HEK293 (cell line): Measurements from ENCODE around the gene MTERF4.

ENCODE experiments used
- CTCF ChIA-PET: fragments of 350-600 bp; formaldehyde crosslinking; extraction: SDS; loops from one replicate; lab custom pipeline; 2021; ENCODE audit warnings: antibody characterized with exemption; lab: Yijun Ruan, JAX
- POLR2A ChIA-PET: fragments of 300-600 bp; formaldehyde crosslinking; extraction: SDS; loops from one replicate; lab custom pipeline; 2020; ENCODE audit warnings: antibody characterized with exemption, inconsistent platforms; lab: Yijun Ruan, JAX
- H3K27ac ChIP-seq: fragments of 200-500 bp; sonication (Bioruptor generic); 2 replicates; pipeline ENCODE4 v1.5.1; 2014; ENCODE audit warnings: low read depth, low read length, control low read depth, inconsistent platforms; ENCODE audit errors: extremely low read depth
- H3K36me3 ChIP-seq, 2 experiments: fragments of 200-500 bp in 1 of 2; sonication (Bioruptor generic) in 1 of 2; 1 replicate in 1 of 2; 2 replicates in 1 of 2; pipeline ENCODE4 v1.5.1; 2014 to 2017; ENCODE audit warnings: inconsistent platforms in 2 of 2, low read length in 2 of 2; ENCODE audit not compliant: control insufficient read depth in 2 of 2, insufficient read depth in 1 of 2
- H3K4me1 ChIP-seq: fragments of 200-500 bp; sonication (Bioruptor generic); 2 replicates; pipeline ENCODE4 v1.5.1; 2014; ENCODE audit warnings: mild to moderate bottlenecking, low read length, inconsistent platforms; ENCODE audit not compliant: control insufficient read depth, insufficient read depth
- H3K4me3 ChIP-seq: 2 replicates; pipeline ENCODE4 v1.5.1; 2011; ENCODE audit warnings: low read depth, mild to moderate bottlenecking, control low read depth, low read length, moderate library complexity
- H3K9me3 ChIP-seq: fragments of 200-500 bp; sonication (Bioruptor generic); 2 replicates; pipeline ENCODE4 v1.5.1; 2014; ENCODE audit warnings: low read depth, low read length, inconsistent platforms; ENCODE audit not compliant: control insufficient read depth, insufficient read depth
- FEZF1 ChIP-seq: fragments of 450-650 bp; formaldehyde crosslinking; IDR thresholded peaks from 2 replicates; pipeline ENCODE4 v1.5.1; 2016; ENCODE audit warnings: missing biosample characterization, missing genetic modification characterization
- SALL2 ChIP-seq: fragments of 450-650 bp; formaldehyde crosslinking; IDR thresholded peaks from 2 replicates; pipeline ENCODE4 v1.5.0; 2017; ENCODE audit warnings: missing biosample characterization, mild to moderate bottlenecking, missing genetic modification characterization, borderline replicate concordance
- SETDB1 ChIP-seq: IDR thresholded peaks from one replicate; pipeline ENCODE4 v1.6.1; 2017; ENCODE audit warnings: mild to moderate bottlenecking, low read length, moderate library complexity, mixed read lengths; ENCODE audit not compliant: insufficient read length
- TRIM28 ChIP-seq: IDR thresholded peaks from 2 replicates; pipeline ENCODE4 v1.6.1; 2011; ENCODE audit warnings: low read length, control low read depth, borderline replicate concordance
- ZBTB20 ChIP-seq: fragments of 450-650 bp; formaldehyde crosslinking; IDR thresholded peaks from 2 replicates; pipeline ENCODE4 v1.5.1; 2016; ENCODE audit warnings: missing biosample characterization, missing genetic modification characterization
- ZBTB21 ChIP-seq: fragments of 450-650 bp; formaldehyde crosslinking; IDR thresholded peaks from 2 replicates; pipeline ENCODE4 v1.5.1; 2017; ENCODE audit warnings: missing biosample characterization, missing genetic modification characterization
- ZBTB48 ChIP-seq: fragments of 450-650 bp; formaldehyde crosslinking; IDR thresholded peaks from 2 replicates; pipeline ENCODE4 v1.5.1; 2016; ENCODE audit warnings: missing biosample characterization, missing genetic modification characterization
- ZFP41 ChIP-seq: fragments of 450-650 bp; formaldehyde crosslinking; IDR thresholded peaks from 2 replicates; pipeline ENCODE4 v1.5.1; 2016; ENCODE audit warnings: missing biosample characterization, missing genetic modification characterization, borderline replicate concordance
- ZNF133 ChIP-seq: fragments of 450-650 bp; formaldehyde crosslinking; IDR thresholded peaks from 2 replicates; pipeline ENCODE4 v1.5.1; 2016; ENCODE audit warnings: missing biosample characterization, missing genetic modification characterization
- ZNF138 ChIP-seq: fragments of 450-650 bp; formaldehyde crosslinking; IDR thresholded peaks from 2 replicates; pipeline ENCODE4 v1.5.1; 2016; ENCODE audit warnings: missing biosample characterization, missing genetic modification characterization, borderline replicate concordance
- ZNF23 ChIP-seq: fragments of 450-650 bp; formaldehyde crosslinking; IDR thresholded peaks from 2 replicates; pipeline ENCODE4 v1.5.1; 2016; ENCODE audit warnings: missing biosample characterization, missing genetic modification characterization, borderline replicate concordance
- ZNF26 ChIP-seq: fragments of 450-650 bp; formaldehyde crosslinking; IDR thresholded peaks from 2 replicates; pipeline ENCODE4 v1.5.1; 2016; ENCODE audit warnings: missing biosample characterization, missing genetic modification characterization
- ZNF354C ChIP-seq: fragments of 450-650 bp; formaldehyde crosslinking; IDR thresholded peaks from 2 replicates; pipeline ENCODE4 v1.5.1; 2016; ENCODE audit warnings: missing biosample characterization, missing genetic modification characterization, low read depth, borderline replicate concordance
- ZNF391 ChIP-seq: fragments of 450-650 bp; formaldehyde crosslinking; IDR thresholded peaks from 2 replicates; pipeline ENCODE4 v1.5.1; 2016; ENCODE audit warnings: low read depth, missing biosample characterization, missing genetic modification characterization, borderline replicate concordance
- ZNF48 ChIP-seq: fragments of 450-650 bp; formaldehyde crosslinking; IDR thresholded peaks from 2 replicates; pipeline ENCODE4 v1.5.1; 2016; ENCODE audit warnings: missing biosample characterization, missing genetic modification characterization
- ZNF514 ChIP-seq: fragments of 450-650 bp; formaldehyde crosslinking; IDR thresholded peaks from 2 replicates; pipeline ENCODE4 v1.5.1; 2016; ENCODE audit warnings: missing biosample characterization, missing genetic modification characterization
- ZNF529 ChIP-seq: fragments of 450-650 bp; formaldehyde crosslinking; IDR thresholded peaks from 2 replicates; pipeline ENCODE4 v1.5.1; 2017; ENCODE audit warnings: missing genetic modification characterization, missing biosample characterization; ENCODE audit not compliant: insufficient replicate concordance
- ZNF544 ChIP-seq: fragments of 450-650 bp; formaldehyde crosslinking; IDR thresholded peaks from 2 replicates; pipeline ENCODE4 v1.5.0; 2017; ENCODE audit warnings: missing biosample characterization, missing genetic modification characterization
- ZNF560 ChIP-seq: fragments of 450-650 bp; formaldehyde crosslinking; IDR thresholded peaks from 2 replicates; pipeline ENCODE4 v1.5.1; 2017; ENCODE audit warnings: missing biosample characterization, missing genetic modification characterization, borderline replicate concordance
- ZNF654 ChIP-seq: fragments of 450-650 bp; formaldehyde crosslinking; IDR thresholded peaks from 2 replicates; pipeline ENCODE4 v1.5.1; 2016; ENCODE audit warnings: low read depth, missing biosample characterization, missing genetic modification characterization
- ZNF670 ChIP-seq: fragments of 450-650 bp; formaldehyde crosslinking; IDR thresholded peaks from 2 replicates; pipeline ENCODE4 v1.5.1; 2016; ENCODE audit warnings: missing biosample characterization, missing genetic modification characterization, low read depth
- TF ChIP-seq, protein P1 (sequence below): fragments of 450-650 bp; formaldehyde crosslinking; IDR thresholded peaks from 2 replicates; pipeline ENCODE4; 2016; ENCODE audit warnings: missing biosample characterization, missing genetic modification characterization
- TF ChIP-seq, protein P2 (sequence below): fragments of 450-650 bp; IDR thresholded peaks from 2 replicates; pipeline ENCODE4 v1.5.1; 2018; ENCODE audit warnings: missing biosample characterization, mild to moderate bottlenecking, missing genetic modification characterization
- TF ChIP-seq, protein P3 (sequence below): fragments of 450-650 bp; formaldehyde crosslinking; IDR thresholded peaks from 2 replicates; pipeline ENCODE4 v1.5.1; 2016; ENCODE audit warnings: missing biosample characterization, missing genetic modification characterization

The MTERF4 gene

DNA sequence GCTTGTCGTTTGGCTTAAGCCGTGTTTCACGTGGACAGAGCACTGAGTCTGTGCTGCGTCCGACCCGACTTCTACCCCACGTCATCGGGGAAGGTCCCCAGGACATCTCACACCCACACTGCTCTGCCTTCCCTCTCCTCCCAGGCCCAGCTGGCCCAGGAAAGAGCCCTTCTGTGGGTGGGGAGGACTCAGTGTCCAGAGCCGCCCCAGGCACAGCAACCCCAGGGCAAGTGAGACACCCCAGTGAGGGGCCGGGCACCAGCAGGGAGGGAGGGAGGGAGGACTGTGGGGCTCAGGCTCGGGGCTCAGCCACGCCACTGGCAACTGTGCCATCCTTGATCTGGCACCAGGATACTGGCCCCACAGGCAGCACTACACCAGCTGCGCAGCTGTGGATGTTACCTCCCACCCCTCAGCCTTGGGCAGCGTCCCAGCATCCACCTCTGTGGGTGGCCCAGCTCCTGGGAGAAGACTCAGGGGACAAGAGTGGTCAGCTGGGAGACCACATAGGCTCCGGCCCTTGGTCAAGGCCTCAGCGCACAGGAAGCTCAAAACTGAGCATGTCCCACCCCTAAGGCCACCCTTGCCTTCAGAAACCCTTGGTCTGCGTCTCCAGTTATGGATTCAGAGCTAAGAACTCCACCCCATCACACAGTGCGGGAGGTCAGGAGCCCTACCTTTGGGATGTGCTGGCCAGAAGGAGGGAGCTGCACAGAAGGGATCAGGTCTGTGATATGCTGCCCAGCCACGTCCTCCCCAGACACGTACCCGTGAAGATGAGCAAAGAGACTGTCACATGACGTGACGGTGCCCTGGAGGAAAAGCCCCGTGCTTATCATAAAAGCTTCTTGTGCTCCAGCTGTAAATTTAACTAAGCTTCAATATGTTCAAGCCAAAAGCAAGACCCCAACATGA is 35.4 kb upstream of the MTERF4 start:
- Histone ChIP-seq H3K36me3 (peaks cover 0 to 90% of the 10 kb centered on the region in 2 experiments; a peak in 2 of 3 replicates), H3K9me3 (no peaks in the 10 kb centered on the region), H3K4me3 (no peak overlapping the region), H3K4me1 (no peaks in the 10 kb centered on the region), H3K27ac (no peak overlapping the region)
- POLR2A ChIA-PET: interaction anchor here (0.7 to 1.2 kb wide), 2 partner anchors 12 to 13 kb away, joined by 3 to 4 read pairs; partner anchors contain the start of genes PASK and PPP1R7
- CTCF ChIA-PET: interaction anchor here (0.6 kb wide), 1 partner anchor 38 kb away, joined by 5 read pairs; no protein-coding TSS in a partner anchor
- no peak for TF ChIP-seq ZFP41 (tag by site-specific recombination)
- TF ChIP-seq ZNF138 (tag by site-specific recombination): no peak
- no peak for TF ChIP-seq ZNF133 (tag by site-specific recombination)
- no peak for TF ChIP-seq ZNF514 (tag by site-specific recombination)
- no peak for TF ChIP-seq ZNF391 (tag by site-specific recombination)
- TF ChIP-seq ZNF354C (tag by site-specific recombination): no peak
- TF ChIP-seq, protein P1, sequence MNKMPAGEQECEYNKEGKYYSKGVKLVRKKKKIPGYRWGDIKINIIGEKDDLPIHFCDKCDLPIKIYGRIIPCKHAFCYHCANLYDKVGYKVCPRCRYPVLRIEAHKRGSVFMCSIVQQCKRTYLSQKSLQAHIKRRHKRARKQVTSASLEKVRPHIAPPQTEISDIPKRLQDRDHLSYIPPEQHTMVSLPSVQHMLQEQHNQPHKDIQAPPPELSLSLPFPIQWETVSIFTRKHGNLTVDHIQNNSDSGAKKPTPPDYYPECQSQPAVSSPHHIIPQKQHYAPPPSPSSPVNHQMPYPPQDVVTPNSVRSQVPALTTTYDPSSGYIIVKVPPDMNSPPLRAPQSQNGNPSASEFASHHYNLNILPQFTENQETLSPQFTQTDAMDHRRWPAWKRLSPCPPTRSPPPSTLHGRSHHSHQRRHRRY: no peak

GRCh38 chr2:241136661-241137260 is 34.7 kb upstream of the MTERF4 start:
- Histone ChIP-seq H3K36me3 (peaks cover 0 to 85% of the 10 kb centered on the region in 2 experiments; a peak in 2 of 3 replicates), H3K4me3 (no peak overlapping the region)
- TF ChIP-seq ZNF23 (tag by site-specific recombination) (no peak), TRIM28 (no peak), FEZF1 (no peak), ZBTB21 (tag by site-specific recombination) (no peak), ZNF48 (tag by site-specific recombination) (no peak), ZNF138 (tag by site-specific recombination) (no peak), ZBTB48 (no peak), ZNF544 (tag by site-specific recombination) (no peak), ZNF26 (tag by site-specific recombination) (no peak), ZNF529 (no peak), ZBTB20 (tag by site-specific recombination) (no peak), ZNF560 (no peak), SALL2 (tag by site-specific recombination) (no peak), ZNF654 (tag by site-specific recombination) (no peak), ZFP41 (tag by site-specific recombination) (no peak), ZNF670 (tag by site-specific recombination) (no peak), SETDB1 (no peak)
- TF ChIP-seq, protein P2, sequence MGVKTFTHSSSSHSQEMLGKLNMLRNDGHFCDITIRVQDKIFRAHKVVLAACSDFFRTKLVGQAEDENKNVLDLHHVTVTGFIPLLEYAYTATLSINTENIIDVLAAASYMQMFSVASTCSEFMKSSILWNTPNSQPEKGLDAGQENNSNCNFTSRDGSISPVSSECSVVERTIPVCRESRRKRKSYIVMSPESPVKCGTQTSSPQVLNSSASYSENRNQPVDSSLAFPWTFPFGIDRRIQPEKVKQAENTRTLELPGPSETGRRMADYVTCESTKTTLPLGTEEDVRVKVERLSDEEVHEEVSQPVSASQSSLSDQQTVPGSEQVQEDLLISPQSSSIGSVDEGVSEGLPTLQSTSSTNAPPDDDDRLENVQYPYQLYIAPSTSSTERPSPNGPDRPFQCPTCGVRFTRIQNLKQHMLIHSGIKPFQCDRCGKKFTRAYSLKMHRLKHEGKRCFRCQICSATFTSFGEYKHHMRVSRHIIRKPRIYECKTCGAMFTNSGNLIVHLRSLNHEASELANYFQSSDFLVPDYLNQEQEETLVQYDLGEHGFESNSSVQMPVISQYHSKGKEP (tag by site-specific recombination): no peak
- TF ChIP-seq, protein P3, sequence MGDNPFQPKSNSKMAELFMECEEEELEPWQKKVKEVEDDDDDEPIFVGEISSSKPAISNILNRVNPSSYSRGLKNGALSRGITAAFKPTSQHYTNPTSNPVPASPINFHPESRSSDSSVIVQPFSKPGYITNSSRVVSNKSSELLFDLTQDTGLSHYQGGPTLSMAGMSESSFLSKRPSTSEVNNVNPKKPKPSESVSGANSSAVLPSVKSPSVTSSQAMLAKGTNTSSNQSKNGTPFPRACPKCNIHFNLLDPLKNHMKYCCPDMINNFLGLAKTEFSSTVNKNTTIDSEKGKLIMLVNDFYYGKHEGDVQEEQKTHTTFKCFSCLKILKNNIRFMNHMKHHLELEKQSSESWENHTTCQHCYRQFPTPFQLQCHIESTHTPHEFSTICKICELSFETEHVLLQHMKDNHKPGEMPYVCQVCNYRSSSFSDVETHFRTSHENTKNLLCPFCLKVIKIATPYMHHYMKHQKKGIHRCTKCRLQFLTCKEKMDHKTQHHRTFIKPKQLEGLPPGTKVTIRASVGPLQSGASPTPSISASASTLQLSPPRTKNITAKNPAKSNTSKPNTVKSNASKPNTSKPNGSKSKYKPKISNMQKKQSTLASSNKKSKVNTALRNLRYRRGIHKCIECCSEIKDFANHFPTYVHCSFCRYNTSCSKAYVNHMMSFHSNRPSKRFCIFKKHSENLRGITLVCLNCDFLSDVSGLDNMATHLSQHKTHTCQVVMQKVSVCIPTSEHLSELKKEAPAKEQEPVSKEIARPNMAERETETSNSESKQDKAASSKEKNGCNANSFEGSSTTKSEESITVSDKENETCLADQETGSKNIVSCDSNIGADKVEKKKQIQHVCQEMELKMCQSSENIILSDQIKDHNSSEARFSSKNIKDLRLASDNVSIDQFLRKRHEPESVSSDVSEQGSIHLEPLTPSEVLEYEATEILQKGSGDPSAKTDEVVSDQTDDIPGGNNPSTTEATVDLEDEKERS (tag by site-specific recombination): no peak
- TF ChIP-seq, all 188 proteins: peak for 0
- no peaks in the 10 kb centered on the region for H3K4me1 ChIP-seq
- no peaks in the 10 kb centered on the region for H3K9me3 ChIP-seq
- ChIA-PET POLR2A (interaction anchor here (1.2 kb wide), 1 partner anchor 14 kb away, joined by 4 read pairs; the partner anchor contains the start of gene PPP1R7), CTCF (interaction anchor here (0.6 kb wide), 1 partner anchor 38 kb away, joined by 5 read pairs; no protein-coding TSS in a partner anchor)
- H3K27ac ChIP-seq: no peak overlapping the region
